PFSK-1 (cell line): Measurements from ENCODE around the gene MAGOHB.

Experiments
- FOXP2 ChIP-seq: optimal IDR thresholded peaks from 2 replicates; pipeline ENCODE3; 2011; ENCODE audit warnings: borderline replicate concordance, control low read depth, inconsistent platforms; ENCODE audit not compliant: insufficient read depth; ENCODE audit errors: extremely low read length, extremely low read depth
- POLR2AphosphoS5 ChIP-seq: IDR thresholded peaks from 2 replicates; pipeline ENCODE4 v1.6.1; 2012; ENCODE audit warnings: low read depth, mild to moderate bottlenecking, control low read depth, low read length, moderate library complexity
- SIN3A ChIP-seq: IDR thresholded peaks from 2 replicates; pipeline ENCODE4 v1.6.1; 2012; ENCODE audit warnings: mild to moderate bottlenecking, low read length, moderate library complexity, borderline replicate concordance; ENCODE audit not compliant: insufficient read depth
- TAF1 ChIP-seq: IDR thresholded peaks from 2 replicates; pipeline ENCODE4 v1.6.1; 2012; ENCODE audit warnings: low read length, control low read depth, borderline replicate concordance; ENCODE audit not compliant: insufficient read depth
- TF ChIP-seq, protein P1 (sequence below), 2 experiments: IDR thresholded peaks; 2 replicates each; pipeline versions ENCODE4 v1.6.1 to v1.8.0; 2011 to 2012; ENCODE audit warnings: low read depth in 2 of 2, low read length in 2 of 2, control low read depth in 1 of 2, inconsistent platforms in 1 of 2, mild to moderate bottlenecking in 1 of 2, moderate library complexity in 1 of 2; ENCODE audit not compliant: insufficient read depth in 1 of 2

Gene MAGOHB

DNA sequence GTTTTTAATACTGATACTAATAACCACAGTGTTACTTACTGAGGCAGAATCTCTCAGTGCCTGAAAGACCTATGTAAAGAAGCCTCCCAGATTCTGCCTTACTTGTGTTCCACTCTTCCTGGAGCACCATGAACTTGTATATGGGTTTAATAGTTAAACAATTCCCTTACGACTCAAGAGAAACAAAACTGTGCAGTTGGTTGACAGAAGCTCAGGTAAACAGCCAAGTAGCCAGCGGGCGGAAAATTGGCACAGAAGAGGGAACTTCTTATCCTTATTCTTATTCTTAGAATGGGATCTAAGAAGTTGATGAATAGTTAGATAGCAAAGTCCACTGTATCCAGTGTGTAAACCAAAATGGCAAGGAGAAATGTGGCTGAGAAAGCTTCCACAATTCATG, 22.7 kb upstream of the MAGOHB start:
- TF ChIP-seq POLR2AphosphoS5 (no peak), SIN3A (no peak), FOXP2 (no peak), TAF1 (no peak)
- TF ChIP-seq, protein P1, sequence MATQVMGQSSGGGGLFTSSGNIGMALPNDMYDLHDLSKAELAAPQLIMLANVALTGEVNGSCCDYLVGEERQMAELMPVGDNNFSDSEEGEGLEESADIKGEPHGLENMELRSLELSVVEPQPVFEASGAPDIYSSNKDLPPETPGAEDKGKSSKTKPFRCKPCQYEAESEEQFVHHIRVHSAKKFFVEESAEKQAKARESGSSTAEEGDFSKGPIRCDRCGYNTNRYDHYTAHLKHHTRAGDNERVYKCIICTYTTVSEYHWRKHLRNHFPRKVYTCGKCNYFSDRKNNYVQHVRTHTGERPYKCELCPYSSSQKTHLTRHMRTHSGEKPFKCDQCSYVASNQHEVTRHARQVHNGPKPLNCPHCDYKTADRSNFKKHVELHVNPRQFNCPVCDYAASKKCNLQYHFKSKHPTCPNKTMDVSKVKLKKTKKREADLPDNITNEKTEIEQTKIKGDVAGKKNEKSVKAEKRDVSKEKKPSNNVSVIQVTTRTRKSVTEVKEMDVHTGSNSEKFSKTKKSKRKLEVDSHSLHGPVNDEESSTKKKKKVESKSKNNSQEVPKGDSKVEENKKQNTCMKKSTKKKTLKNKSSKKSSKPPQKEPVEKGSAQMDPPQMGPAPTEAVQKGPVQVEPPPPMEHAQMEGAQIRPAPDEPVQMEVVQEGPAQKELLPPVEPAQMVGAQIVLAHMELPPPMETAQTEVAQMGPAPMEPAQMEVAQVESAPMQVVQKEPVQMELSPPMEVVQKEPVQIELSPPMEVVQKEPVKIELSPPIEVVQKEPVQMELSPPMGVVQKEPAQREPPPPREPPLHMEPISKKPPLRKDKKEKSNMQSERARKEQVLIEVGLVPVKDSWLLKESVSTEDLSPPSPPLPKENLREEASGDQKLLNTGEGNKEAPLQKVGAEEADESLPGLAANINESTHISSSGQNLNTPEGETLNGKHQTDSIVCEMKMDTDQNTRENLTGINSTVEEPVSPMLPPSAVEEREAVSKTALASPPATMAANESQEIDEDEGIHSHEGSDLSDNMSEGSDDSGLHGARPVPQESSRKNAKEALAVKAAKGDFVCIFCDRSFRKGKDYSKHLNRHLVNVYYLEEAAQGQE (IDR thresholded peaks at IDR 0.05; ENCODE audit: insufficient read depth in 1 of 2, low read depth in 2 of 2, low read length in 2 of 2): no peak

DNA sequence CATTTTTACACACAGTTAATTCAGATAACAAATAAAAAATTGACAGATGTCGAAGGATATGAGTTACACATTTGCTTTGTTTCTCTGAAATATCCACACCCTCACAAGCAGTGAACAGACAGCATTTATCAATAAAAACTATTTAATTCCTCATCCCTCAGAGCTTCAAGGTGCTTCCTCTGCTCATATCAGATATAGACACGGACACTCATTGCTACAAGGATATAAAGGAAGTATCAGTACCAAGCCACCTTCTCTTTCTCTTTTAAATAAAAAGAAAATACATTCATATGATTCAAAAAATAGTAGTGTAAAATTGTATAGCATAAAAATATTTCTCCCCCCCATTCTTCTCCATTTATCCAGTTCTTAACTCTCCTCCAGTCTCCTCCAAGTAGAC, 21.9 kb upstream of the MAGOHB start:
- TF ChIP-seq TAF1: no peak
- no peak for TF ChIP-seq SIN3A
- no peak for TF ChIP-seq POLR2AphosphoS5
- TF ChIP-seq FOXP2: no peak
- TF ChIP-seq, protein P1 (IDR thresholded peaks at IDR 0.05; ENCODE audit: insufficient read depth in 1 of 2, low read depth in 2 of 2, low read length in 2 of 2): no peak

DNA sequence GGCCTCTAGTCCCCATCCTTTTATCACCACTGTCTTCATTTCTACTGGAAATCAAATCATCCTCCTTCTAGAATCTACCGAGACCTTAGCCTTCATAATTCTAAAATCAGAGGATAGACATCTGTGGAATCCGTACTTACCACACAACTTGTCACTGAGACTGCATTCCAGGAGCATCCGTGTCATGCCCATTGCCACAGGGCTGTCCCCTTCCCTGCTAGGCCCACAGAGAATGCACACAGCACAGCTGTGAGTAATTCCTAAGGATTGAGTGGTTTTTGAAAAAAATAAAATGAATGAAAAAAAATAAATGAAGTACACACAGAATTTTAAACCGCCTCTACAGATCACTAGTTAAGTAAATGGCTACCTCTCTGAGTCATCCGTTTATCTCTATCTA, 21.0 kb upstream of the MAGOHB start:
- TF ChIP-seq TAF1 (no peak), POLR2AphosphoS5 (no peak), SIN3A (no peak), FOXP2 (no peak)
- TF ChIP-seq, protein P1 (IDR thresholded peaks at IDR 0.05; ENCODE audit: insufficient read depth in 1 of 2, low read depth in 2 of 2, low read length in 2 of 2): no peak

DNA sequence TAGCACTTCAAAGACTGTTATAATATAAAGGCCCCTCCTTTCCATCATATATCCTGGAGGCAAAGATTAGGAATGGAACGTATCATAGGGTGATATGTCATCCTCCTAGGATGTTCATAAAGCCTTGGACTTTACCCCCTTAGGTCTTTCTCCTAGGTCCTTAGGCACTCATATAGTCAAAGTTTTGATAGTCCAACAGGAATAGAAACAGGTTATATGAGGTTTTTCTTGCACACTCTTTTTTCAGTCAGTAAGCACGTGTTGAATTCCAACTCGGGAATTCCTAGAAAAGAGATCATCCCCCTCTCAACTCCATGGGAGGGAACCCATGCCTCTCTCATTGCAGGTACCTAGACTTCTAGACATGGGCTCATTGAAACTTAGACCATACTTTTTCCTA, 20.1 kb upstream of the MAGOHB start:
- TF ChIP-seq SIN3A: no peak
- no peak for TF ChIP-seq FOXP2
- no peak for TF ChIP-seq TAF1
- TF ChIP-seq, protein P1 (IDR thresholded peaks at IDR 0.05; ENCODE audit: insufficient read depth in 1 of 2, low read depth in 2 of 2, low read length in 2 of 2): no peak
- no peak for TF ChIP-seq POLR2AphosphoS5

DNA sequence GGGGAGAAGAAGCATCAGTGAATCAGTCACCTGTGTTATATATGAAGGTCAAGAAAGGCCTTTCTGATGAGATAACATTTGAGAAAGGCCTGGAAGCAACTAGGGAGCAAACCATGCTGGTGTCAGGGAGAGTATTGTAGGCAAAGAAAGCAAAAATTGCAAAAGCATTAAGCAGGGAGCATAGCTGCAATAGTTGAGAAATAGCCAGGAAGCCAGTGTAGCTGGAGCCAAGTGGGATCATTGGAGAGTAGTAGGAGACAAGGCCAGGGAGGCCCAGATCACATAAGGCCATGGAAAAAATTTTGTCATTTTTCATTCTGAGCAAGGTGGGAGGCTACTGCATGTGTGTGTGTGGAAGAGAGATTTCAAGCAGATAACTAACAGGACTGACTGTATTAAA, 18.8 kb upstream of the MAGOHB start:
- TF ChIP-seq FOXP2 (no peak), POLR2AphosphoS5 (no peak), SIN3A (no peak), TAF1 (no peak)
- TF ChIP-seq, protein P1 (IDR thresholded peaks at IDR 0.05; ENCODE audit: insufficient read depth in 1 of 2, low read depth in 2 of 2, low read length in 2 of 2): no peak
